Heart left ventricle (tissue), 16 donors: ENCODE results near the gene PLCB4. TPM values are rescaled to one million over a fixed set of nuclear protein-coding genes. Genes with fewer than 3 reads are reported as not detected.

ENCODE experiments used
- ATAC-seq, 4 donors: fragments of 200-7000 bp; cut with Tn5 transposase; one replicate each; pipeline ENCODE4 v1.9.1; 2020 to 2022; ENCODE audit warnings: moderate library complexity in 4 of 4, mild to moderate bottlenecking in 3 of 4, moderate number of reproducible peaks in 1 of 4
- DNase-seq, 5 donors: peaks; one replicate each; pipeline ENCODE4 v3.0.0-alpha.2; 2020
- H3K27ac ChIP-seq, 12 donors: fragments of 200-600 bp; sonication (generic) in 4 of 12; one replicate each; pipeline versions ENCODE4 v1.5.0 to v1.8.0; 2016 to 2022; ENCODE audit warnings: mild to moderate bottlenecking in 2 of 12
- H3K27me3 ChIP-seq, 9 donors: fragments of 200-600 bp; sonication (generic) in 2 of 9; one replicate each; pipeline versions ENCODE4 v1.5.1 to v1.8.0; 2016 to 2022; ENCODE audit warnings: mild to moderate bottlenecking in 3 of 9
- H3K36me3 ChIP-seq, 9 donors: fragments of 200-600 bp; sonication (generic) in 2 of 9; one replicate each; pipeline versions ENCODE4 v1.5.0 to v1.8.0; 2018 to 2022; ENCODE audit warnings: mild to moderate bottlenecking in 2 of 9
- H3K4me1 ChIP-seq, 12 donors: fragments of 200-600 bp; sonication (generic) in 4 of 12; one replicate each; pipeline versions ENCODE4 v1.5.0 to v1.8.0; 2016 to 2022; ENCODE audit warnings: mild to moderate bottlenecking in 3 of 12
- H3K4me3 ChIP-seq, 12 donors: fragments of 200-600 bp; sonication (generic) in 4 of 12; one replicate each; pipeline versions ENCODE4 v1.5.0 to v1.8.0; 2017 to 2022; ENCODE audit warnings: mild to moderate bottlenecking in 9 of 12, moderate library complexity in 4 of 12
- H3K9me3 ChIP-seq, 12 donors: fragments of 200-600 bp; sonication (generic) in 4 of 12; one replicate each; pipeline versions ENCODE4 v1.5.0 to v1.8.0; 2016 to 2022; ENCODE audit warnings: mild to moderate bottlenecking in 1 of 12
- POLR2A ChIP-seq, 2 donors: fragments of 450-650 bp; IDR thresholded peaks; one replicate each; pipeline ENCODE4 v1.6.1; 2017; ENCODE audit warnings: antibody characterized with exemption in 2 of 2, mild to moderate bottlenecking in 2 of 2, moderate library complexity in 2 of 2
- WGBS, 4 donors: extraction: QIAGEN DNeasy Blood & Tissue Kit in 2 of 4; methylation state at CpG; one replicate each; pipeline versions ENCODE4 v1.1.5 to v1.1.7; 2013 to 2018; 5-methylcytosine and 5-hydroxymethylcytosine counted together
- intact Hi-C, 10 donors: fragments of 100-400 bp; cut with DNase I; formaldehyde crosslinking; loops; one replicate each; pipeline versions ENCODE4 v1.11.1 to v1.14.2; 2022
- polyA plus RNA-seq, 2 donors: library from polyadenylated mRNA; stranded (reverse); fragments of 200-250 nt; gene quantifications; one replicate each; pipeline ENCODE4 v1.2.3, GENCODE V29; 2013
- total RNA-seq, 9 donors: library from RNA; depleted of rRNA in 2 of 9; stranded (reverse); fragments of >200 nt in 2 of 9; fragmentation: NEBNext Ultra II Directional in 3 of 9; extraction: Animal tissue kit (Norgen Biotek cat#: 25700) in 3 of 9; gene quantifications; one replicate each; pipeline versions ENCODE4 v1.1.0 to v1.2.4, GENCODE V29; 2016 to 2023
- TF ChIP-seq, protein P1 (sequence below), 12 donors: fragments of 200-600 bp; sonication (generic) in 4 of 12; IDR thresholded peaks; one replicate each; pipeline versions ENCODE4 v1.5.0 to v1.8.0; 2018 to 2022; ENCODE audit warnings: antibody characterized with exemption in 12 of 12, mild to moderate bottlenecking in 5 of 12
- donor health status: ischemic (EF 13 %, LVEDD 7.1; RV severe dilation, severe dysfunction).
- donor health status: healthy with polysubstance abuse.
- donor health status: DM: no; HTN: yes; CAD: no.
- donor health status: DM: no; HTN: no; CAD: no.
- donor health status: ischemic (EF 25% LVEDD 6.9; RV normal size, moderate dysfunction).
- donor health status: ischemic (EF 25% LVEDD 5.7; RV mildly dilated, moderate dysfunction).
- donor health status: healthy.
- donor health status: DM: yes; HTN: yes; CAD: no.
- donor health status: ischemic (EF 35%, LVEDD 5.7; RV mildly dilated, moderate dysfunction).
- donor health status: nonischemic (EF 11% LVEDD 7.7; RV severe dilation, severe dysfunction).
- donor health status: DM: yes; HTN: yes; CAD: no.
- donor health status: PGD.
- donor health status: ischemic (EF 29% LVEDD 5.4; RV normal size, mild dysfunction).
- donor health status: nonischemic (EF 23%, LVEDD 6.1; RV moderate dilation, normal function).

PLCB4 gene
- total and polyA plus RNA-seq, 11 donors: 8.4 to 31.8 (median 18.5) TPM

DNA sequence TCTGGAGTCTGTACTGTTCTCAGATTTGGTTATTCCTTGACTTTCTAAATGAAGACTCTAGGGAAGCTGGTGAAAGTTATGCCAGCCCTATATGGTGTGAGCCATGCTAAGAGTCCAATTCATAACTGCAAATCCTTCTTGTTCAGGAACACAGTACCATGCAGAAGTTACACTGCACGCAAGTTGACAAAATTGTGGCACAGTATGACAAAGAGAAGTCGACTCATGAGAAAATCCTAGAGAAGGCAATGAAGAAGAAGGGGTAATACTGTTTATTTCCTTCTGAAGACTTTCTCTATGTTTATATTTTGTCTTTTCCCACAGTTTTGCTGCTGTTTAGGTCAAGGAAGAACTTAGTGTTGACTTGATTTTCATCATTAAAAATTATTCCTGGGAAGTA, 384.3 kb downstream of the PLCB4 start:
- intact Hi-C loops: loop anchor here in 1 of 10 donors (10.0 kb wide), 1 partner anchor 152 kb away; no protein-coding TSS in a partner anchor
- ATAC-seq: no peak

DNA sequence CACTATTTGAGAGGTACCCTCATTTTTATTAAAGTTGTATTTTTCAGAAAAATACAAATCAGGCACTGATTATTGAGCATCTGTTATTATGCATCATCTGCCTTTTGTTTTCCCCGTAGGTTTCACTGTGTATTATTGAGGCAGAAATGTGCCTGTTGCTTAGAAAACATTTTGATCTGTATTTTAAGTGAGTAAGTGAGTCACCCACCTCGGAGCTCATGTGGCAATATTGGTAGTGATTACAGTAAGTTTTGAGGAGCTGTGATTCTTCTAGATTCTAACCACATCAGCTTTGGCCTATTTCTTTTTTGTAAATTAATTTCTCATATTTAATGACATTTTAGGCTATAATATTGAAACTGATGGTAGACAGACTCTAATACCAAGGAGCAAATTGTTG, 385.9 kb downstream of the PLCB4 start:
- no peak for TF ChIP-seq POLR2A (IDR thresholded peaks at IDR 0.05)
- TF ChIP-seq, protein P1, sequence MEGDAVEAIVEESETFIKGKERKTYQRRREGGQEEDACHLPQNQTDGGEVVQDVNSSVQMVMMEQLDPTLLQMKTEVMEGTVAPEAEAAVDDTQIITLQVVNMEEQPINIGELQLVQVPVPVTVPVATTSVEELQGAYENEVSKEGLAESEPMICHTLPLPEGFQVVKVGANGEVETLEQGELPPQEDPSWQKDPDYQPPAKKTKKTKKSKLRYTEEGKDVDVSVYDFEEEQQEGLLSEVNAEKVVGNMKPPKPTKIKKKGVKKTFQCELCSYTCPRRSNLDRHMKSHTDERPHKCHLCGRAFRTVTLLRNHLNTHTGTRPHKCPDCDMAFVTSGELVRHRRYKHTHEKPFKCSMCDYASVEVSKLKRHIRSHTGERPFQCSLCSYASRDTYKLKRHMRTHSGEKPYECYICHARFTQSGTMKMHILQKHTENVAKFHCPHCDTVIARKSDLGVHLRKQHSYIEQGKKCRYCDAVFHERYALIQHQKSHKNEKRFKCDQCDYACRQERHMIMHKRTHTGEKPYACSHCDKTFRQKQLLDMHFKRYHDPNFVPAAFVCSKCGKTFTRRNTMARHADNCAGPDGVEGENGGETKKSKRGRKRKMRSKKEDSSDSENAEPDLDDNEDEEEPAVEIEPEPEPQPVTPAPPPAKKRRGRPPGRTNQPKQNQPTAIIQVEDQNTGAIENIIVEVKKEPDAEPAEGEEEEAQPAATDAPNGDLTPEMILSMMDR (IDR thresholded peaks at IDR 0.05): no peak
- H3K9me3 ChIP-seq: no peaks in the 10 kb centered on the region
- H3K27me3 ChIP-seq: no peaks in the 10 kb centered on the region
- H3K4me1 ChIP-seq: peaks cover 0 to 11% (median 0%) of the 10 kb centered on the region in 12 donors
- DNase-seq (no peak), ATAC-seq (no peak)
- H3K27ac ChIP-seq: no peak overlapping the region
- WGBS, 4 donors: 92 to 96% (median 93%) methylated on average over 2 of the region's 2 CpGs
- H3K4me3 ChIP-seq: no peak overlapping the region
- peaks cover 0 to 95% (median 36%) of the 10 kb centered on the region in 9 donors for H3K36me3 ChIP-seq
- intact Hi-C loops: loop anchor here in 1 of 10 donors (10.0 kb wide), 1 partner anchor 150 kb away; no protein-coding TSS in a partner anchor

More for the DNA sequence above, 384.3 kb downstream of the PLCB4 start:
- WGBS, 4 donors: 95 to 99% (median 96%) methylated on average over 2 of the region's 2 CpGs
- Histone ChIP-seq H3K9me3 (no peaks in the 10 kb centered on the region), H3K4me3 (no peak overlapping the region), H3K36me3 (peaks cover 0 to 97% (median 21%) of the 10 kb centered on the region in 9 donors), H3K4me1 (peaks cover 0 to 11% (median 0%) of the 10 kb centered on the region in 12 donors), H3K27me3 (no peaks in the 10 kb centered on the region), H3K27ac (no peak overlapping the region)
- no peak for DNase-seq
- TF ChIP-seq, protein P1 (IDR thresholded peaks at IDR 0.05): no peak
- TF ChIP-seq POLR2A (IDR thresholded peaks at IDR 0.05): no peak

DNA sequence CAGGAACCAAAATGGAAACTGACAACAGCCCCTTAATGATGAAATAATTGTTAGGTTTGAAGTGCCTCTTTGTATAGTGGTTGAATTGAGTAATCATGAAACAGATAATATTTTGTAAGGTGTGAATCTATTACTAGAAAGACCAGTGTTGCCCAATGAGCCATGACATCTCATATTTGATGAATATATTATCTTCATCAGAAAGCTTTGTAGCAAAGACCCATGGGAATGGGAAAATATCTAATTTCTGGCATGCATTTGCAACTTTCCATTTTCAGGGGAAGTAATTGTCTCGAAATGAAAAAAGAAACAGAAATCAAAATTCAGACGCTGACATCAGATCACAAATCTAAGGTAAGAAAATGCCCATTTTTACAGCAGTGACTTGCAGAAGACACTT, 388.2 kb downstream of the PLCB4 start:
- Histone ChIP-seq H3K36me3 (peaks cover 0 to 92% (median 42%) of the 10 kb centered on the region in 9 donors), H3K27ac (no peak overlapping the region), H3K4me1 (peaks cover 0 to 11% (median 0%) of the 10 kb centered on the region in 12 donors), H3K4me3 (no peak overlapping the region), H3K27me3 (no peaks in the 10 kb centered on the region), H3K9me3 (no peaks in the 10 kb centered on the region)
- WGBS, 4 donors: 89 to 95% (median 93%) methylated on average over 2 of the region's 2 CpGs
- TF ChIP-seq, protein P1 (IDR thresholded peaks at IDR 0.05): no peak
- TF ChIP-seq POLR2A (IDR thresholded peaks at IDR 0.05): no peak
- ATAC-seq (no peak), DNase-seq (no peak)
- intact Hi-C loops: loop anchor here in 1 of 10 donors (10.0 kb wide), 1 partner anchor 148 kb away; no protein-coding TSS in a partner anchor

DNA sequence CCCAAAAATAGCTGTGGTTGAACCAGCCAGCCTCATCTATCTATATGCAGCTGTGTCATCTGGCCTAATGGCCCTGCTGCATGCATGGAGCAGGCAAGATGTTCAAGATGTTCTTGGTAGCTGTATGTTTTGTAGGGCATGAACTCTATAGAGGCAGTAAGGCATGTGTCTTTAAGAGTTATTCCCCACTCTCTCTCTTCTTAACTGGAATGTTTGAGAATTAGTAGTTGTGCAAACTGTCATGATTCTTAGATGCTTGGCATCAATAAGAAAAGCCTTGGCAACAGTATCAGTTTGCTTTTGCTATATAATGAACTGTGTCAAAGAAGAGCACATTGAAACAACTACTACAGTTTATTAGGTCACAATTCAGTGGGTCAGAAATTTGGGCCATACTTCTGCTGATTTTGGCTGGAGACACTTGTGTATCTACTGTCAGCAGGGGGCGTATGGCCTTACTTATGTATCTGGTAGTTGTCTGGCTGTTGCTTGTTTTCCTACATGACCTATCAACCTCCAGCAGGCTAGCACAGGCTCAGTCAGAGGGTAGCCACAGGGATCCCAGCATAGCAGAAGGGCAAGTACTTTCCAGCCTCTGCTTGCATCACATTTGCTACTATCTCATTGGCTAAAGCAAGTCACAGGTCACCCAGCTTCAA, 389.4 kb downstream of the PLCB4 start:
- intact Hi-C loops: loop anchor here in 1 of 10 donors (10.0 kb wide), 1 partner anchor 147 kb away; no protein-coding TSS in a partner anchor
- Histone ChIP-seq H3K4me1 (peaks cover 0 to 11% (median 0%) of the 10 kb centered on the region in 12 donors), H3K27ac (no peak overlapping the region), H3K4me3 (no peak overlapping the region), H3K36me3 (peaks cover 0 to 89% (median 38%) of the 10 kb centered on the region in 9 donors), H3K27me3 (no peaks in the 10 kb centered on the region), H3K9me3 (no peaks in the 10 kb centered on the region)
- WGBS, 4 donors: 55 to 91% (median 76%) methylated on average over 1 of the region's 1 CpG
- ATAC-seq: no peak
- DNase-seq: no peak
- TF ChIP-seq POLR2A (IDR thresholded peaks at IDR 0.05): no peak
- TF ChIP-seq, protein P1 (IDR thresholded peaks at IDR 0.05): peak in 3 of 12 donors; percentile 12 to 22 (median 21)
